COR-L47 (cell line): ENCODE data around the gene CA7.

Experiments used
- DNase-seq: peaks from one replicate; lab custom pipeline; 2025; lab: John Stamatoyannopoulos, UW

CA7 gene

GRCh38 chr16:66898933-66899309 lies 54.7 kb downstream of the CA7 start:
- DNase-seq, result no peak

- DNase-seq, result no peak
These were observed 55.2 kb downstream of the CA7 start for GRCh38 chr16:66899310-66899944.

GRCh38 chr16:66899945-66900710 lies 55.9 kb downstream of the CA7 start:
- DNase-seq, result no peak

GRCh38 chr16:66900721-66901441 lies 56.7 kb downstream of the CA7 start:
- DNase-seq, result no peak

GRCh38 chr16:66901626-66902025 lies 57.4 kb downstream of the CA7 start:
- DNase-seq, result no peak

GRCh38 chr16:66902648-66903543 lies 58.7 kb downstream of the CA7 start:
- no peak for DNase-seq
